ENCODE data around the gene ZXDC.

ZXDC gene

DNA sequence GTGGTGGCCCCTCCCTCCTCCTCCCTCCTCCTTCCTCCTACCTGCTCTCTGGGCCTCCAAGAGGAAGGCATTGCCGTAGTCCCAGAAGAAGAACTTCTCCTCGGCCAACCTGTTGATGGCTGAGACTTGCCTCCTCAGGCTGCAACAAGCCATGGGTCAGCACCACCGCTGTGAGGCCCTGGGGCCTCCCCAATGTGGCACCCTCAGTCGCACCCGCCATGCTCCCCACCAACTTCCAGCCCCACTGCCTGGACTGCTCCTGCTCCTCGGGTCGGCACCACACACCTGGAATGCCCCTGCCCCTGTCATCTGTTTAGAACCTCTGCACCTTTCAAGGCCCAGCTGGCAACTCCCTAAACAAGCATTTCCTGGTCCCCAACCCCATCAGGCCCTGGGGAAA is 24.3 kb upstream of the ZXDC start:
- Mint-ChIP-seq H3K9me3 (no peaks in the 10 kb centered on the region), H3K4me1 (ENCODE audit: low read depth) (peaks cover 2% of the 10 kb centered on the region), H3K4me3 (no peak overlapping the region), H3K27ac (no peak overlapping the region), H3K27me3 (peaks cover 3% of the 10 kb centered on the region), H3K36me3 (ENCODE audit: low read depth) (no peaks in the 10 kb centered on the region)
- no peak for DNase-seq

DNA sequence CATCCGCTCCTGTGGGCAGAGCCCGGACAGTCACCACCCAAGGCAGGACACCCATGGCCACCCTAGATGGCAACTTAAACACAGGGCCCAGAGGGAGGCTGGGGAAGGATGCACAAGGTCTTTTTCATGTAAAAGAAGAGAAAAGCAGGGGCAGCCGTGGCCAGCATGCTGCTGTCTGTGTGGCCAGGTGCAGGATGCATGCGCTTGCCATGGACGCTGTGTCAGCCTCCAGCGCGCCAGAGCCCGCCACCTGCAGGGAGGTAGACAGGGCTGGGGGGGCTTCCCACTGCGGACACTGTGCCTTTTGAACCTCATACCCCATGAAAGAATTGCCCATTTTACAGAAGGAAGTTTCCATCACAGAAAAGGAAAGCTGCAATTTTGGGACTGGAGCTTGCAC is 23.7 kb upstream of the ZXDC start:
- H3K4me1 Mint-ChIP-seq (ENCODE audit: low read depth): peaks cover 2% of the 10 kb centered on the region
- H3K27ac Mint-ChIP-seq: no peak overlapping the region
- no peaks in the 10 kb centered on the region for H3K9me3 Mint-ChIP-seq
- no peaks in the 10 kb centered on the region for H3K27me3 Mint-ChIP-seq
- H3K36me3 Mint-ChIP-seq (ENCODE audit: low read depth): no peaks in the 10 kb centered on the region
- DNase-seq: no peak
- H3K4me3 Mint-ChIP-seq: no peak overlapping the region

DNA sequence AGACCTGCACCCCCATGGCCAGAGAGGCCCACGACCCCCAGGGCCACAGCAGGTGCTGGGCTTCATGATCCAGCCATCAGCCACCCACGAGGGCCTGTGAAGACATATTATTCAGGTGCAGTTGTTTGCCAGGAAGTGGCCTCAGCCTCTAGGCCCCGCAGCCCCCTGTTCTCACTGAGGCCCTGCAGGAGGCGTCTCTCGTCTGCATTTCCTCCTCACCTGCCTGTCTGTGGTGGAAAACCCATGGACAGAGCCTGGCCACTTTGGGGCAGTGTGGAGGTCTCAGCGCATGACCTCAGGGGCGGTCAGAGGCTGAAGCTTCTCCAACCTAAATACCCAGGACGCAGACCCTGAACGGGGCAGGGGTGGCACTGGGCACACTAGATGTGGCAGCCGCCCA is 23.2 kb upstream of the ZXDC start:
- H3K4me1 Mint-ChIP-seq (ENCODE audit: low read depth): peaks cover 2% of the 10 kb centered on the region
- no peaks in the 10 kb centered on the region for H3K9me3 Mint-ChIP-seq
- H3K36me3 Mint-ChIP-seq (ENCODE audit: low read depth): no peaks in the 10 kb centered on the region
- no peak for DNase-seq
- H3K4me3 Mint-ChIP-seq: no peak overlapping the region
- no peaks in the 10 kb centered on the region for H3K27me3 Mint-ChIP-seq
- H3K27ac Mint-ChIP-seq: no peak overlapping the region

DNA sequence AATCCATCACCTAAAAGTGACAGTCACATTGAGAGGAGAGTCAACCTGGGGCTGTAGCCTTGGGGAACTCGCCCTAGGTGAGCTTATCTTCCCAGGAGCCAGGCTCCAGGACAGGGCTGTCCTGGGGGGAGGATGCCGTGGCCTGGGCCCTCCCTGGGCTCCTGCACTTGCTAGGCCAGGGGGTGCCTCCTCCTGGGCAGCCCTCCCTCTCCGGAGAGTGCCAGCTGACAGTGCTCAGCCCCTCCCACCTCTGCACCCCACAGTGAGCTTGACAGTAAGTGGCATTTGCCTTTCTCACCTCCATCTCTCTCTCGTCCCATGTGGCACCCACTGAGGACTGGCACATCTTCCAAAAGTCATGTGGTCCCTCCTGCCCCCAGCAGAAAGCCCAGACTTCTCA is 22.8 kb upstream of the ZXDC start:
- Mint-ChIP-seq H3K4me1 (ENCODE audit: low read depth) (peaks cover 2% of the 10 kb centered on the region), H3K27ac (no peak overlapping the region), H3K9me3 (no peaks in the 10 kb centered on the region), H3K36me3 (ENCODE audit: low read depth) (no peaks in the 10 kb centered on the region), H3K27me3 (no peaks in the 10 kb centered on the region), H3K4me3 (no peak overlapping the region)
- DNase-seq: no peak

DNA sequence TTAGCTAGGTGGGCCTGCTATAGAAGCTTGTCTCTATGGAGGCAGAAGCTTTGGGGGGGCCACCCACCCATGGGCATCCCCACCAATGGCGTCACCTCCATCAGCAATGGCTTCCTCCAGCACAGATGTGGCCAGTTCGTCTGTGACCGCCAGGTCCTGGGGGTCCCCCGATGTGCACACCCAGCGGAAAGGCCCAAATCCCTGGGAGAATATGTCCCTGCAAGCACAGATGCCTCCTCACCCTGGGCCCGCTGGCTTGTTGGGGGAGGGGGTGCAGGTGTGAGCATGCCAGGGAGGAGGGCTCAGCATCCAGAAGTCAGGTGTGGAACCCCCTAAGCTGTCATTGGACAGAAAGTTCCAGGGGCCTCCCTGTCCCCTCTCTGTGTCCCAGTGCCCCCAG is 22.3 kb upstream of the ZXDC start:
- Mint-ChIP-seq H3K27ac (no peak overlapping the region), H3K36me3 (ENCODE audit: low read depth) (no peaks in the 10 kb centered on the region), H3K4me3 (no peak overlapping the region), H3K4me1 (ENCODE audit: low read depth) (peaks cover 2% of the 10 kb centered on the region), H3K9me3 (no peaks in the 10 kb centered on the region), H3K27me3 (no peaks in the 10 kb centered on the region)
- no peak for DNase-seq

DNA sequence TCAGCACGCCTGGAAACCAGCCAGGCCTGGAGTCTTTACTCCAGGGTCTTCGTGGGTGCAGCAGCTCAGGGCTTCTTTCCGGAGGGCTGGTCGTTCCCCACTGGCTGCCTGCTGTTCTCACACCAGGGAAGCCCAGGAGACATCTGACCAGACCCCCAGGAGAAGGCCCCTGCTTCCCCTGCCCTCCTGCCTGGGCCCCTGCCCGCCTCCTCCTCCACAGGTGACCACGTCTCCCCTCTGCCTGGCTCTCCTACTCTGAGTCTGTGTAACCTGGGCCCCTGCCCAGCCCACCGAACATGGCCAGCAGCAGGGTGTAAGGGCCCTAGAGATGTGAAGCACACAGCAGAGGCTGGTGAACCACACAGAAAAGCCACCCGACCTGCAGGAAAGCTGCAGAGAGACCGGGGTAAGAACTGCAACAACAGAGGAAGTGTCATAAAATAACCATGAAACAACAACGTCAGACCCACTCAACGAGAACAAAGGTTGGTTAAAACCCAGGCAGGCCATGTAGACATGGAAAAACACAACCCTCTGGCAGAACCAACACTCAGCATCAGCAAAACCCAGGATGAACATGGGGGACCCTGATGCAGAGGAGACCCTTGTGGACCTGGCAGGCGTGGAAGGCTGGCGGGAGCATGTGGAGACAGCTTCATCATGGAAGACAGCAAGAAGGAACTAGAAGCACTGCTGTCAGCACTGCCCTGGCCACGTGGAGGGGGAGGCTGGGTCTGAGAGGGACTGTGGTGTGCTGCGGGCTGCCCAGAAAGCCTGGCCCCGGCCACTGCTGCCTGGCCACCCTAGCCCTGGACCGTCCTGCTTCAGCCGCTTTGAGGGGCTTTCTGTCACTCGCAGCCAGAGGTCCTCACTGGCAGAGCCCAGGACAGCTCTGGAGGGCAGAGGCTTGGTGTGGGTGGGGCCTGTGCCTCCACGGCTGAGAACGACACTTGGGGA is 21.5 kb upstream of the ZXDC start:
- no peak for DNase-seq
- Mint-ChIP-seq H3K27me3 (no peaks in the 10 kb centered on the region), H3K36me3 (ENCODE audit: low read depth) (no peaks in the 10 kb centered on the region), H3K4me3 (no peak overlapping the region), H3K9me3 (no peaks in the 10 kb centered on the region), H3K27ac (no peak overlapping the region), H3K4me1 (ENCODE audit: low read depth) (peaks cover 2% of the 10 kb centered on the region)

DNA sequence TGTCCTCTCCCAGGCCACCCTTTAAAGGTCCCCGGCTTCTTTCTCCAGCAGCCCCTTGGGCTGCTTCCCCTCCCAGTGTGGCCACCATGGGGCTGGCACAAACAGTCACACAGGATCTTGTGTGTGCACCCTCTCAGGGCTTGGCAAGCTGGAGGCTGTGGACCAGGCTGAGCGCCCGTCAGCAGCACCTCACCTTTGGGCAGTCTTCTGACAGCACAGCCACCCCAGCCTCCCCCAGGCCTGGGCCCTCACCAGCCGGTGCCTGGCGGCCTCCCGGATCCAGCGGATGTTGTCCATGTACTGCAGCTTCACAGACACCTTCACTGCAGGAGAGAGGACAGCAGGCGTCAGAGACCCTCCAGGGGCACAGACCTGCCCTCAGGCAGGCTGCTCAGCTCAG is 20.1 kb upstream of the ZXDC start:
- H3K4me3 Mint-ChIP-seq: no peak overlapping the region
- H3K36me3 Mint-ChIP-seq (ENCODE audit: low read depth): no peaks in the 10 kb centered on the region
- no peaks in the 10 kb centered on the region for H3K9me3 Mint-ChIP-seq
- no peaks in the 10 kb centered on the region for H3K27me3 Mint-ChIP-seq
- no peak overlapping the region for H3K27ac Mint-ChIP-seq
- H3K4me1 Mint-ChIP-seq (ENCODE audit: low read depth): peaks cover 2% of the 10 kb centered on the region
- DNase-seq: no peak

DNA sequence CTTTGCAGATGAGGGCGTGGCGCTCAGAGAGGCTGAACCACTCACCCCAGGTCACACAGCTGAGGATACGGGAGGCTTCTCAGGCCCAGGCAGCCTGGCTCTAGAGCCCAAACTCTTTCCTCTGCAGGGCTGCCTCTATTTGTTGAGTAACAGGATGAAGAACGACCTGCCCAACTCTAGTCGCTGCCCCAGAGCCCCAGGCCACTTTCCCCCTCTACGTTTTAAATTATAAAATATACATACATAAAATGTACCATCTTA is 19.2 kb upstream of the ZXDC start:
- no peaks in the 10 kb centered on the region for H3K27me3 Mint-ChIP-seq
- H3K4me3 Mint-ChIP-seq: no peak overlapping the region
- no peaks in the 10 kb centered on the region for H3K9me3 Mint-ChIP-seq
- no peak for DNase-seq
- H3K4me1 Mint-ChIP-seq (ENCODE audit: low read depth): peaks cover 2% of the 10 kb centered on the region
- no peaks in the 10 kb centered on the region for H3K36me3 Mint-ChIP-seq (ENCODE audit: low read depth)
- H3K27ac Mint-ChIP-seq: no peak overlapping the region

DNA sequence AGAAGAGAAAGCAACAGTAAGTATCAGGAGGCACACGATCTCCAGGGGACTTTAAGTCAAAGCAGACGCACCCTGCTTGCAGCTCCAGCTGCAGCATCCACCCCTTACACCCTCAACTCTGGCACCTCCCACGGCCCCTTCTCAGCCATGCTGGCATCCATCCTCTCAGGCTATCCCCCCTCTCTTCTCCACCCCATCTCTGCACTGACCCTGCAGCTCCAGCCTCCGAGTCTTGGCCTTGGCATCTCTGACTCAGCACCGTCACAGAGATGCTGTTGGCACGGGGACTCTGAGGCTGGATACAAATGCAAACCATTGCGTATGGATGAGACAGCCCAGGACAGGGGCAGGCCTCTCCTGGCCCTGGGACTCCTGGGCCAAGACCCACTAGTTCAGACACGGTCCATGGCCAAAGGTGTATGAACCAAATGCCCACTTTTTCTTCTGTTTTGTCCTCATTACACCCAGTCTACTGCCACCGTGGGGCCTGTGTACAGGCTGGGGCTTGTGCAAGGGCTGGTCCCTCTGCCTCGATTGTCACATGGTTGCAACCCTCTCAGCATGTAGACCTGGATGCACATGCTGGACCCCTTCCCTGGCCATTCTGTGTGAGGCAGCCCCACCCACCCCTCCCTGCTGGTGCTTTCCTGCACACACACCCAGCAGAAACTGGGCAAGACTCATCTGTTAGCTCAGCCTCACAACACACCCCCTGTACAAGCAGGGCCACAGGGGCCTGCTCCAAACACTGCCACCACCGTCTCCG is 18.7 kb upstream of the ZXDC start:
- H3K4me3 Mint-ChIP-seq: no peak overlapping the region
- no peak overlapping the region for H3K27ac Mint-ChIP-seq

DNA sequence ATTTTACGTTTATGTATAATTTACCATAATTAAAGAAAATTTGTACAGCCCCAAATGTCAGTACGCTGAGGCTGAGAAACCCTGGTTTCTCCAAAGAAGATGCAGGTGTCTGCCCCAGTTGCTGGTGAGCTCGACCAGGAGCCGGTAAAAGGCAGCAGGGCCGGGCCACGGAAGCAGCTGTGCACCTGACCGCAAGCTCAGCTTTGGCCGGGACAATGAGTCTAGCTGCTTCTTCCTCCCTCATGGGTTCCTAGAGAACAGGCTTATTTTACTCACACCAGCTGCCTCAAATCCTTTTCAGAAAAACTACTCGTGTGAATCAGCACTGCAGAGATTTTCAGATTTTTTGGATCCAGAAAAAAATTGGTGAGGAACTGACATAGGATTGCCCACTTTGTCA is 18.0 kb upstream of the ZXDC start:
- H3K9me3 Mint-ChIP-seq: no peaks in the 10 kb centered on the region
- DNase-seq: no peak
- H3K27me3 Mint-ChIP-seq: no peaks in the 10 kb centered on the region
- H3K4me3 Mint-ChIP-seq: no peak overlapping the region
- H3K36me3 Mint-ChIP-seq (ENCODE audit: low read depth): no peaks in the 10 kb centered on the region
- peaks cover 1% of the 10 kb centered on the region for H3K4me1 Mint-ChIP-seq (ENCODE audit: low read depth)
- no peak overlapping the region for H3K27ac Mint-ChIP-seq

More for the DNA sequence above, 18.7 kb upstream of the ZXDC start:
- no peaks in the 10 kb centered on the region for H3K36me3 Mint-ChIP-seq (ENCODE audit: low read depth)
- H3K4me1 Mint-ChIP-seq (ENCODE audit: low read depth): peaks cover 2% of the 10 kb centered on the region
- no peaks in the 10 kb centered on the region for H3K27me3 Mint-ChIP-seq
- no peak for DNase-seq
- no peaks in the 10 kb centered on the region for H3K9me3 Mint-ChIP-seq

DNA sequence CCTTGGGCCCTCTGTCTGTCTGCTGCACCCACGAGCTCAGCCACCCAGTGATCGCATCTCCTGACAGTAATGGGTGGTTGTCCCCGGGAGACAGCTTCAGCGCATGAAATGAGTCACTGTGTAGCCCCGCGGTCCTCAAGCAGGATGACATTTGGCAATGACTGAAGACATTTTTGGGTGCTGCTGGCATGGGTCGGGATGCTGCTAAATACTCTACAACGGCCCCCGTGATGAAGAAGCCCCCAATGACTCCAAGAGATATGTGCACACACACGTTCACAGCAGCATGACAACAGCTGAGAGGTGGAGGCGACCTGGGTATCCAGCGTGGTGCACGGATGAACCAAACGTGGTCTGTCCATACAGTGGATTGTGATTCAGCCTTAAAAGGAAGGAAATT is 17.4 kb upstream of the ZXDC start:
- DNase-seq: no peak
- Mint-ChIP-seq H3K4me3 (no peak overlapping the region), H3K9me3 (no peaks in the 10 kb centered on the region), H3K27me3 (no peaks in the 10 kb centered on the region), H3K4me1 (ENCODE audit: low read depth) (no peaks in the 10 kb centered on the region), H3K36me3 (ENCODE audit: low read depth) (no peaks in the 10 kb centered on the region), H3K27ac (no peak overlapping the region)

DNA sequence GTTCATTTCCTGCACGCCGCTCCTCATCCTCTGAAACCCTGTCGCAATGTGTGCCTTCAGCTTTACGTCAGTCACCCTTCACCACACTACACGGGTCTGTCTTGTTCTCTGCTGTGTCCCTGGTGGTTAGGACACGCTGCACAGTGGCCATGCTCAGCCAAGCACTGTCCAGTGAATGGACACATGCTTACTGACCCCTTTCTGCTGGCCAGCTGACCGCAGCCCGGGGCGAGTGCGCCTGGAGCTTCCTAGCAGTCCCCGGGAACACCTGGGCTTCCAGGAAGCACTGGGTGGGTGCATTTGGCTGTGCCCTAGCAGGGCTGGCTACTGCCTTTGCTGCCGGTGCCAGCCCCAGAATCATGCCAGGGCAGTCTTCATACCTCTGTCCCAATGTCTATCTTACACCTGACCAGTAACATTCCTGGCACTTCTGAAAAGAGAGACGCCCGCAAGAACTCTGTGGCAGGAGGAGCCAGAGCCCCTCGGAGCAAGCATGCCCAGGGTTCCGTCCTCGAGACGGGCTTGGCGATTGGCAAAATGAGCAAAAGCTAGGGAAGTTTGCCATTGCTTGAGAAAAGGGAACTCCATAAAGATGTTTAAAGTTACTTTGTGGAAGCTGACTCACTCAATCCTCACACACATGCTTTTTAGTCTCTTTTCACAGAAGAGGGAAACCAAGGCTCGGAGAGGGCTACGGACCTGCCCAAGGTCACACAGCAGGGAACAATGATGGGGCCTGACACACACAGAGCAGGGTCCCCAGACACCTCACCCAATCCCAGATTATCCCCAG is 15.7 kb upstream of the ZXDC start:
- Mint-ChIP-seq H3K27ac (no peak overlapping the region), H3K9me3 (no peaks in the 10 kb centered on the region), H3K4me3 (no peak overlapping the region)

DNA sequence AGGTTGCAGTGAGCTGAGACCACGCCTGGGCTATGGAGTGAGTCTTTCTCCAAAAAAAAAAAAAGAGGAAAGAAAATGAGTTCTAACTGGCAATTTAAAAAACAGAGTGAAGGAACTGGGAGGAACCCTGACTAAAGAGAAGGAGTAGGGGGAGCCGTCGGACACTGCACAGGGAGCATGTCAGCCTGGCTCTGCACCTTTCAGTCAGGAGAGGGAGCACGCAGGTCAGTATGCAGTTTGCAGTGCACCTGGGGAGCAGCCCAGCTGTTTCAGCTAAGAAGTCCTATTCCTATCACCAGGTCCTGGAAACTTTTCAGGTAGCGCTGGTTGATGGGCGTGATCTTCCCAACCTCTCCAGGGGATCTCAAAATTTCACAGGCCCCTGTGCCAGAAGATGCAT is 14.9 kb upstream of the ZXDC start:
- Mint-ChIP-seq H3K27ac (no peak overlapping the region), H3K27me3 (no peaks in the 10 kb centered on the region), H3K4me1 (ENCODE audit: low read depth) (peaks cover 11% of the 10 kb centered on the region), H3K36me3 (ENCODE audit: low read depth) (no peaks in the 10 kb centered on the region), H3K4me3 (no peak overlapping the region), H3K9me3 (no peaks in the 10 kb centered on the region)
- no peak for DNase-seq

More for the DNA sequence above, 15.7 kb upstream of the ZXDC start:
- Mint-ChIP-seq H3K36me3 (ENCODE audit: low read depth) (no peaks in the 10 kb centered on the region), H3K4me1 (ENCODE audit: low read depth) (peaks cover 9% of the 10 kb centered on the region), H3K27me3 (no peaks in the 10 kb centered on the region)
- no peak for DNase-seq

DNA sequence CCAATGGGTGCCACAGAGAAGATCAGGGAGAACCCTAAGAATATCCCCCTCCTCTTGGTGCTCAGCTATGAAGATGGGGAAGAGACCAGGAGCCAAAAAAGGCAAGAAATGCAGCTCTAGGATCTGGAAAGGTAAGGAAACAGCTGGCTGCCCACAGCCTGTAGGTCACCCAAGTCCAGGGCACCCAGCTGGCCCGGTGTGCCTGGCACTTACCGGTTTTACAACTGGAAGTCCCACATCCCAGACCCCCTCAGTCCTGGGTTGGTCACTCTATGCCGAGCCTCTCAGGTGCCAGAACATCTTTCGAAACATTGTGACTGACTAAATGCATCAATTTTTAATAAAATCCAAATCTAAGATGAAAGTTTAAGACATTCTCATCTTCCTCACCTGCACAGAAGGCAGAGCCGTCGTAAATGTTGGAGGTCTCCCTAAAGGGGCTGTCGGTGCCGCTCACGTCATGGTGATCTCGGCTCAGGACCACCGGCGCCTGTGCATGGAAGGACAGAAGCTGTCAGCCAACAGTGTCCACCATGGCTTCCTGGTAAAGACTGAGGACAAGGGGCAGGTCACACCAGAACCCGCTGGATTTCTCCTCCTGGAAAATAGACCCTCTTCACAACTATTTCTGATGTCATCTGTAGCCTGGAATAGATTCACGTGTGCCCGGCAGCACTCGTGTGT is 13.3 kb upstream of the ZXDC start:
- H3K9me3 Mint-ChIP-seq: no peaks in the 10 kb centered on the region
- H3K27me3 Mint-ChIP-seq: no peaks in the 10 kb centered on the region
- DNase-seq: no peak
- H3K36me3 Mint-ChIP-seq (ENCODE audit: low read depth): no peaks in the 10 kb centered on the region
- H3K4me1 Mint-ChIP-seq (ENCODE audit: low read depth): peaks cover 11% of the 10 kb centered on the region
- H3K27ac Mint-ChIP-seq: no peak overlapping the region
- H3K4me3 Mint-ChIP-seq: no peak overlapping the region
